ENCODE results near the gene GAS2L2.

GAS2L2 gene

DNA sequence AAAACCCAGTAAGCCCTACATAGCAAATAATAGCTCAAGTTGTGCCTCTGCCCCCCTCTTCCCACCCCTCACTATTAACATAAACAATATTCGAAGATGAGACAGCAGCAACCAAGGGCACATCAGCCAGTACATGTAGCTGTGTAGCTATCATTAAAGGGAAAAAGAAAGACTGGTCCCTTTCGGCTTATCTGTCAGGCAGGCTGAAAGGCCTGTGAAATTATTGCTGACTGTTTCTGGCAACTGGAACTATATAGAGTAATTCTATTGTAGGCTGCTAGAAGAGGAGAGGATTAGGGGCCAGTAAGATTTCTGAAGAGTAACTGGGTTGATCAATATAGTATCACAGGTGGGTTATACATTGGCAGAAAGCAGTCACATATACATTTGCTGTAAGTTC lies 58.1 kb downstream of the GAS2L2 start:
- no peak for DNase-seq (ENCODE audit: low read depth, low spot score)
- TF ChIP-seq POLR2AphosphoS5 (IDR thresholded peaks at IDR 0.05; ENCODE audit: borderline replicate concordance, low read depth, low read length) (no peak), FOXP2 (optimal IDR thresholded peaks at IDR 0.05; ENCODE audit: control extremely low read depth, extremely low read length, insufficient read depth) (no peak), EZH2 (IDR thresholded peaks at IDR 0.05) (no peak)
- Histone ChIP-seq H3K9ac (ENCODE audit: insufficient read length) (no peak overlapping the region), H3K9me3 (ENCODE audit: low read depth, low read length) (no peaks in the 10 kb centered on the region), H3K36me3 (ENCODE audit: insufficient read depth, low read length) (peaks cover 43% of the 10 kb centered on the region), H3K4me3 (no peak overlapping the region), H3K27ac (no peak overlapping the region)

All from SK-N-MC (cell line).